Uterus (tissue), 2 donors: ENCODE results near the gene NUDT7.

Experiments
- CTCF ChIP-seq, 4 experiments: fragments of 200-600 bp in 2 of 4; fragments of 450-650 bp in 2 of 4; sonication (generic) in 2 of 4; IDR thresholded peaks; one replicate each; pipeline ENCODE4 v1.5.1; 2016 to 2019; ENCODE audit warnings: antibody characterized with exemption in 4 of 4, mild to moderate bottlenecking in 2 of 4, moderate library complexity in 1 of 4
- POLR2A ChIP-seq, 2 donors: fragments of 450-650 bp; IDR thresholded peaks; one replicate each; pipeline ENCODE4 v1.6.1; 2016; ENCODE audit warnings: antibody characterized with exemption in 2 of 2, mild to moderate bottlenecking in 1 of 2, moderate library complexity in 1 of 2

GRCh38 chr16:77724174-77724573, 1.9 kb downstream of the NUDT7 start:
- TF ChIP-seq CTCF (IDR thresholded peaks at IDR 0.05) (no peak), POLR2A (IDR thresholded peaks at IDR 0.05) (no peak)
